Activated CD4-positive, alpha-beta T cell treated with anti-CD3 and anti-CD28 coated beads, Interleukin-2, amount 50 U/mL, for 1 hour (primary cell): ENCODE data around the gene UBE2E1.
"Not testable (repeated sequence)": the region's sequence is repeated elsewhere in the genome, so short reads cannot be mapped to it uniquely, and the experiment has no call there.

ENCODE experiments used
- DNase-seq: peaks from one replicate; pipeline ENCODE4 v3.0.0-alpha.2; 2020

Gene UBE2E1

GRCh38 chr3:23859012-23859743 is 53.4 kb downstream of the UBE2E1 start:
- DNase-seq: no peak

- no peak for DNase-seq
Measured at GRCh38 chr3:23859839-23860382, 54.2 kb downstream of the UBE2E1 start.

GRCh38 chr3:23861689-23862088 is 55.9 kb downstream of the UBE2E1 start:
- no peak for DNase-seq

- no peak for DNase-seq
Measured at GRCh38 chr3:23863060-23863459, 57.3 kb downstream of the UBE2E1 start.

GRCh38 chr3:23864931-23865330 is 59.2 kb downstream of the UBE2E1 start:
- no peak for DNase-seq

DNA sequence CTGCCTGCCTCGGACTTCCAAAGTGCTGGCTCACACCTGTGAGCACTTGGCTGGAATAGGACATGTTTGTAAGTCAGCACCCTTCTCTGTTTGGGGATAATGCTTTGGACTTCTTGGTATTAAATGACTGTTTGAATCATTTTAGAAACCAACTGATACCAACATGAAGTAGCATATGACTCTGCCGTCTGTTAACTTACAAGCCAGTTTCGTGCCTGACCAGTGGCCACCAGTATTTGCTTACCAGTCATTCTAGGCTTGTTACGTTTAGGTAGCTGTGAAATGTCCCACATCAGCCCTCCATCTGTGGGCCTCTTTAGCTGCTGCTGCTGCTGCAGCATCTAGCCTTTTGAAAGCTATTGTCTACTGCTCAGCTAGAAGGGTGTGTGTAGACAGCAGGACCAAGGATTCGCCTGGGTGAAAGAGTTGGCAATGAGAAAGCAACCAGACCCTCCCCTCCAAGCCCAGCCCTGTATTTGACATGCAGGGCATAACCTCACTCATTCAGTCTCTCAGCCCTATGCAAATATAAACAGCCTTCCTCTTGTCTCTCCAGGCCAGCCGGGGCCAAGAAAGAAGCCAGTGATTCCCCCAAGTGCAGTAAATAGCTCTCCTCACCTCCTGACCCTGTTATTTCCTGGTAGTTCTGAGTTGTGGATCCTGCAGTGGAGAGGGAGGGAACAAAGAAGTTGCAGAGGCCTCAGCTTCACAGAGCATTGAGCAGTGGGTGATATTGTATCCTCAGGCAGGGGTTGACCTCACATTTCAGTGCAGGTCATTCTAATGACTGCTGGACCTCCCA is 60.0 kb downstream of the UBE2E1 start:
- DNase-seq: no peak

DNA sequence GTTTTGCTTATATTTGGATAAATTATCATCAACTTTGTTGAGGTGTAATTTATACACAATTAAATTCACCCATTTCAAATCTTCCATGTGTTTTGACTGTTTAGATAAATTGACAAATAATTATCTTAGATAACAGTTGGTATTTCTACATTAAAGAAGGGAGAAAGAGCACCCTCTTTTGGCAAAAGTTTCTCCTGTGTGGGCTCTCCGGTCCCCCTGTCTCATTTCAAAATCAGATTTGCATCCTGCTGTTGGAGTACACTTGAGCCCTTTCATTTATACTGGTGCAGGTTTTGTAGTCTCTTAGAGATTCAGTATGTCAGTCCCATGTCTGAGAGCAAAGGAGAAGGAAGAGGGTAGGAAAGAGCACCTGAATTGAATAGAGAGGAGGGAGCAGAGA is 61.6 kb downstream of the UBE2E1 start:
- no peak for DNase-seq

DNA sequence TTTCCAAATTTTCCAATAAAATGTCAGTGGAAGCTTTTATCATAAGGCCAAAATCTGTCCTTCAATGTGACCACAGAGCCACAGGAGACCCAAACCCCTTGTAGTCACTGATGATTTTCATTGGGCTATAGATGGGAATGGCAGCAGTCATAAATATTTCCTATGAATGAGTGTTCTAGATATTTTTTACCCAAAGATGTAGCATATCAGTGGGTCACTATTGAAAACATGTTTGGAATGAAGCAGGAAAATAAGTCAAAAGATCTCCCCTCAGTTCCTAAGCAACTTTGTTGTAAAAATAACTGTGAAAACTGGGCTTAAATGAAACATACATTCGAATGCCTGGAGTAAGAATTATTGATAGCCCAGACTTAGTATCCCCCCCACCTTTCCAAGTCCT is 62.1 kb downstream of the UBE2E1 start:
- DNase-seq: no peak

- no peak for DNase-seq
Measured at GRCh38 chr3:23869977-23870662, 64.4 kb downstream of the UBE2E1 start.

- not testable (repeated sequence) for DNase-seq
Measured at GRCh38 chr3:23870663-23871043, 64.9 kb downstream of the UBE2E1 start.

GRCh38 chr3:23871361-23871760 is 65.6 kb downstream of the UBE2E1 start:
- DNase-seq: not testable (repeated sequence)

DNA sequence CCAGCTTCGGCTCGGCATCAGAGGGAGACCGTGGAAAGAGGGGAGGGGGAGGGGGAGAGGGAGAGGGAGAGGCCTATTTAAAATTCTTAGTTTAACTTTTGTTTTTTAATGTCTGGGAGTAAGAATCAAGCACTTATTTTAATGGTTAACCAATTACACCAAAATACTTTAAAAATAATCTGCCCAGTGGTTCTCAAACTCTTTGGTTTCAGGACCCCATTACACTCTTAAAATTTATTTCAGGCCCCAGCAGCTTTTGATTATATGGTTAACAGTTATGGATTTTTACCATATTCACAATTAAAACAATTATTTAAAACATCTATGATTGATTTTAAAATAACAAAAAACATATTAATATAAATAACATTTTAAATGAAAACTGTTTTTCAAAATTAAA is 66.6 kb downstream of the UBE2E1 start:
- DNase-seq: no peak

GRCh38 chr3:23873941-23874340 is 68.2 kb downstream of the UBE2E1 start:
- no peak for DNase-seq

DNA sequence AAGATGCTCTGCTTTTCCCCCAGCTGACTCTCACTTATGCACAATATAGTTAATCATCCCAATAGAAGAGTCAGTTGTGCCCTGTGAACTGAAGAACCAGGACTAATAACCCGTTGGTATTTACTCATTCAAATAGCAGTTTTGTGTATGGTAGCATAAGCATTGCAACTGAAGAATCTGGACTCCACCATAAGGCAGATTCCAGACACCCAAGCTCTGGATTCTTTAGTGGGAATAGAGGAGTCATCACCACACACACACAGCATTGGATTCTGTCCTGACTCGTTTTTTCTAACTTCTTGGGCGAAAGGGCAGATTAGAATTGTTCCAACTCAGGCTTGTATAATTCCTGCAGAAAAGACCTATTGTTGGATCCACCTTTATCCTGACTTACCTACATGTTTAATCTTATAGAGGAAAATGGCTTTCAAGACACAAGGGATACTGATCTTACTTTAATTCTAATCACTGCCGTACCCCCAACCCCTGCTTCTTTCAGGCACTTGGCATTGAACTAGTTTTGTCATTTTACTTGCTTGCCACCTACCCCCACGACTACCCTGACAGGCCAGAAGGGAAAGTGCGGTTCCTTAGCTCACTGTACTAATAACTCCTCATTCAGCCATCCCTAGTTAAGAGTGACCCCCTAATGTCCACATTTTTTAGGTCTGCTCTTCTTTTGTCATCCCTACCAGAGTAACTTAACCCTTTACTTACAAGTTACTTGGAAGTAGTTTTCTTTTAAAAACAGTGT is 68.8 kb downstream of the UBE2E1 start:
- no peak for DNase-seq

- no peak for DNase-seq
Measured at GRCh38 chr3:23875113-23875725, 69.5 kb downstream of the UBE2E1 start.

- no peak for DNase-seq
Measured at GRCh38 chr3:23876923-23877322, 71.2 kb downstream of the UBE2E1 start.

DNA sequence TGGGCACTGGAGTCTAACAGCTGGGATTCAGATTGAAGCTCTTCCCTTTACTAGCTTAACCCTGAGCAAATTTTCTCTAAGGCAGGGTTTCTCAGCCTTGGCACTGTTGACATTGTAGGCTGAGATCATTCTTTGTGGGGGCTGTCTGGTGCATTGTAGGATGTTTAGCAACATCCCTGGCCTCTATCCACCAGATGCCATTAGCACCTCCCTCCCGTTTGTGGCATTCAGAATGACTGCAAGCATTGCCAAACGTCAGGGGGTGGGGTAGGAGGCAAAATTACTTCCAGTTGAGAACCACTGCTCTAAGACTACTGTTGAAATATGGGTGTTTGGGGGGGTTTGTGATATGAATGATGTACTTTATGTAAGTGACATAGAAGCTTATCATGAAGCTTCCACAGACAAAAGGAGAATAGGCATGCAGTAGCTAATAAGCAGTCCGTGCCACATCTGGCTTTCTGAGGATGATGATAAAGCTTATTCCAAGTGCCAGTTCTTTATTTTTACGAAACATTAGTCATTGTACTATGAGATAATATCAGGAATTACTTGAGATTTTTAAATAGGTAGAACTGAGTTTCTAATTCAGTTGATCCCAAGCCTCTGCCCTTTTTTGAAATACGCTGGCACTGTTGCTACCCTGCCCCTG is 71.7 kb downstream of the UBE2E1 start:
- no peak for DNase-seq

DNA sequence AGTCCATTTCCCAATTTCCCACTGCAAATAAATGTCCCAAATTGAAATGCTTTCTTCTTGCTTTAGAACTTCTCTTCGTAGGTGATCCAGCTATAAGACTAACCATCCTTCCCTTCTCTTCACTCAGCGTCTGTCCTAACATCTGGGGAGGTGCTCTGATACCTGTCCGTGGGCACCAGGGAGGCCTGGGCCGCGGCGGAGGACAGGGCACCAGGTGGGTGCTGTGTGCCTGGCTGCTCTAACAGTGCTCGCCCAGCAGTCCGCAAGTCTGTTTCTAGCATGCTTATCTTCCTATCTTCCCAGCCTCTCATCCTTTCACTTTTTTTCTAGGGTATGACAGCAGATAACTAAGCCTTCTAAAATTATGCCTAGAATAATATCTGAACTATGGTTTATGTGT is 73.7 kb downstream of the UBE2E1 start:
- no peak for DNase-seq

GRCh38 chr3:23880703-23881339 is 75.1 kb downstream of the UBE2E1 start:
- DNase-seq: no peak

GRCh38 chr3:23881993-23882392 is 76.2 kb downstream of the UBE2E1 start:
- DNase-seq: not testable (repeated sequence)

DNA sequence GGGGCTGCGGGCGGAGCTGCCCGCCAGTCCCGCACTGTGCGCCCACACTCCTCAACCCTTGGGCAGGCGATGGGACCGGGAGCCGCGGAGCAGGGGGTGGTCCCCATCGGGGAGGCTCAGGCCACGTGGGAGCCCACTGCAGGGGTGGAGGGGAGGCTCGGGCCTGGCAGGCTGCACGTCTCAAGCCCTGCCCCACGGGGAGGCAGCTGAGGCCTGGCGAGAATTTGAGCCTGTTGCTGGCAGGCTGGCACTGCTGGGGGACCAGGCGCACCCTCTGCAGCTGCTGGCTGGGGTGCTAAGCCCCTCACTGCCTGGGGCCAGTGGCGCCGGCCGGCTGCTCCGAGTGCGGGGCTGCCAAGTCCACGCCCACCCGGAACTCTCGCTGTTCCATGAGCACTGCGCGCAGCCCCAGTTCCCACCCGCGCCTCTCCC is 76.7 kb downstream of the UBE2E1 start:
- DNase-seq: no peak
